AG04450 (cell line): ENCODE measurements around the gene TRIM28. TPM values are rescaled to one million over a fixed set of nuclear protein-coding genes. Genes with fewer than 3 reads are reported as not detected.

Experiments
- CTCF ChIA-PET: fragments of 300-600, 350-600 bp; formaldehyde crosslinking; extraction: SDS; loops from one replicate; lab custom pipeline; 2022; ENCODE audit warnings: antibody characterized with exemption, inconsistent platforms; lab: Charles Lee
- POLR2A ChIA-PET: fragments of 350-600 bp; formaldehyde crosslinking; extraction: SDS; loops from one replicate; lab custom pipeline; 2021; ENCODE audit warnings: antibody characterized with exemption, inconsistent platforms; lab: Yijun Ruan, JAX
- DNase-seq: peaks from one replicate; pipeline ENCODE4 v3.0.0-alpha.2; 2011; ENCODE audit warnings: low read depth, low spot score
- H3K27ac ChIP-seq: one replicate; pipeline ENCODE4 v1.5.1; 2012; ENCODE audit warnings: low read depth, low read length, control low read depth
- H3K27me3 ChIP-seq: one replicate; pipeline ENCODE4 v1.6.0; 2012; ENCODE audit warnings: low read length; ENCODE audit not compliant: control insufficient read depth, insufficient read depth
- H3K4me3 ChIP-seq: 2 replicates; pipeline ENCODE4 v1.5.1; 2011; ENCODE audit warnings: mild to moderate bottlenecking, low read depth, low read length, control low read depth
- H3K9me3 ChIP-seq: 2 replicates; pipeline ENCODE4 v1.5.1; 2012; ENCODE audit warnings: low read length; ENCODE audit not compliant: control insufficient read depth, insufficient read depth
- polyA plus RNA-seq: library from polyadenylated mRNA; depleted of rRNA; stranded (reverse); fragments of >200 nt; gene quantifications from 2 replicates; pipeline ENCODE4 v1.2.3, GENCODE V29; 2011
- TF ChIP-seq, protein P1 (sequence below): IDR thresholded peaks from 2 replicates; pipeline ENCODE4 v1.5.1; 2011; ENCODE audit warnings: low read depth, low read length, control low read depth, inconsistent platforms

TRIM28 gene
- polyA plus RNA-seq, 1 experiment, result 313 TPM

DNA sequence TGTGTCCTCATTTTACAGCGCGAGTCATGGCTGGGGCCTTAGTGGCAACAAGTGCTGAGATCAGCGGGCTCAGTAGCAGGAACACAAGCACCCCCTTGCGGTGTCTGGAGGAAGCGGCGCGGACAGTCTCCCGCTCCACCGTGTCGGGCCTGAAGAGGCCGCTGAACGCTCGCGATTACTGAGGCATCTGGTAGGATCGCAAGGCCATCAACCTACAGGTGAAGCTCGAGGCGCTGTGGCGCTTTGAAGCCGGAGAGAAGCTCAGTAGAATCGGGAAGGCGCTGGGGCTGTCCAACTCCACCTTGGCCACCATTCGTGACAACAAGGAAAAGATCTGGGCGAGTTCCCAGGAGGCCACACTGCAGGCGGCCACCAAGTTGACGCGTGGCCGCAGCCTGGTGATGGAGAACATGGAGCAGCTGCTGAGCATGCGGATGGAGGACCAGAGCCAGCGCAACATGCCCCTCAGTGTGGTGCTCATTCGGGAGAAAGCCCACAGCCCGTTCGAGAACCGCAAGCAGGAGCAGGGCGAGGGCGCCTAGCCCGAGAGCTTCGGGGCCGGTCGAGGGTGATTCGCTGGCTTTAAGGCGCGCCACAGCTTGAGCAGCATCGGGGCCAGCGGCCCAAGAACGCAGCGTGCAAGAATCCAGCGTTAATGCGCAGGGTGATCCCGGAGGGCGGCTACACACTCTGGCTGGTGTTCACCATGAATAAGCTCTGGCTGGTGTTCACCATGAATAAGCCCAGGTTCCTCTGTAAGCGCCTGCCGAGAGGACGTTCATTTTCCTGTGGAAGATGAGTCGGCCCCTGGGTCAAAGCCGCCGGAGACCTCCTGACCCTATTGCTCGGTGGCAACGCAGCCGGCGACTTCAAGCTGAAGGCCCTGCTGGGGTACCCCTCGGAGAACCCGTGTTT is 37.6 kb downstream of the TRIM28 start:
- TF ChIP-seq, protein P1, sequence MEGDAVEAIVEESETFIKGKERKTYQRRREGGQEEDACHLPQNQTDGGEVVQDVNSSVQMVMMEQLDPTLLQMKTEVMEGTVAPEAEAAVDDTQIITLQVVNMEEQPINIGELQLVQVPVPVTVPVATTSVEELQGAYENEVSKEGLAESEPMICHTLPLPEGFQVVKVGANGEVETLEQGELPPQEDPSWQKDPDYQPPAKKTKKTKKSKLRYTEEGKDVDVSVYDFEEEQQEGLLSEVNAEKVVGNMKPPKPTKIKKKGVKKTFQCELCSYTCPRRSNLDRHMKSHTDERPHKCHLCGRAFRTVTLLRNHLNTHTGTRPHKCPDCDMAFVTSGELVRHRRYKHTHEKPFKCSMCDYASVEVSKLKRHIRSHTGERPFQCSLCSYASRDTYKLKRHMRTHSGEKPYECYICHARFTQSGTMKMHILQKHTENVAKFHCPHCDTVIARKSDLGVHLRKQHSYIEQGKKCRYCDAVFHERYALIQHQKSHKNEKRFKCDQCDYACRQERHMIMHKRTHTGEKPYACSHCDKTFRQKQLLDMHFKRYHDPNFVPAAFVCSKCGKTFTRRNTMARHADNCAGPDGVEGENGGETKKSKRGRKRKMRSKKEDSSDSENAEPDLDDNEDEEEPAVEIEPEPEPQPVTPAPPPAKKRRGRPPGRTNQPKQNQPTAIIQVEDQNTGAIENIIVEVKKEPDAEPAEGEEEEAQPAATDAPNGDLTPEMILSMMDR, result peak; percentile 98
- Histone ChIP-seq H3K4me3 (no peak overlapping the region), H3K27me3 (no peaks in the 10 kb centered on the region), H3K9me3 (no peaks in the 10 kb centered on the region; the same call in 1 of the 2 replicates), H3K27ac (peak overlapping the region; percentile 59)
- ChIA-PET CTCF (interaction anchor here (0.5 to 2.5 kb wide), 8 partner anchors 22 to 1156 kb away, joined by 3 to 22 read pairs (median 4); partner anchors contain the start of genes CHMP2A, TRIM28 and ZBTB45), POLR2A (interaction anchor here (0.8 kb wide), 1 partner anchor 28 kb away, joined by 3 read pairs; no protein-coding TSS in a partner anchor)
- DNase-seq, result peak; percentile 74

DNA sequence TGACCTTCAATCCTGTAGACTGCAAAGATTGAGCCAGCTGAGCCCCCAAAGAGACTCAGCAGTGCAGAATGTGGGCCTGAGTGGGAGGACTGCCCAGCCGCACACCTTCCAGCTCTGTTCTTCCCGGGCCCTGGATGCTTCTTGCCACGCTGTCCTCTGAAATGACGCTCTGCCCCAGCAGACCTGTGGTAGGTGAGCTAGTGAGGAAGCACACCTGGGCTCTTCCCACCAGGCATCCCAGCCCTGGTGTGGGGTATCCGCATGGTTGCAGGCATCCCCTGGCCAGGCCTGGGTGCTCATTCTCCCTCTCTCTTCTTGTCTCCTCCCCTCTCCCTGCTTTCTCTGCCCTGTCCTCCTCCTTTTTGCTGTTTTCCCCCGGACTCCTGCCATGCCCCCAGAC is 39.1 kb downstream of the TRIM28 start:
- no peaks in the 10 kb centered on the region for H3K27me3 ChIP-seq
- POLR2A ChIA-PET, result no interaction called here
- DNase-seq, result no peak
- H3K4me3 ChIP-seq, result no peak overlapping the region
- CTCF ChIA-PET, result no interaction called here
- H3K27ac ChIP-seq, result no peak overlapping the region
- H3K9me3 ChIP-seq, result no peaks in the 10 kb centered on the region; the same call in 1 of the 2 replicates
- TF ChIP-seq, protein P1, result no peak

DNA sequence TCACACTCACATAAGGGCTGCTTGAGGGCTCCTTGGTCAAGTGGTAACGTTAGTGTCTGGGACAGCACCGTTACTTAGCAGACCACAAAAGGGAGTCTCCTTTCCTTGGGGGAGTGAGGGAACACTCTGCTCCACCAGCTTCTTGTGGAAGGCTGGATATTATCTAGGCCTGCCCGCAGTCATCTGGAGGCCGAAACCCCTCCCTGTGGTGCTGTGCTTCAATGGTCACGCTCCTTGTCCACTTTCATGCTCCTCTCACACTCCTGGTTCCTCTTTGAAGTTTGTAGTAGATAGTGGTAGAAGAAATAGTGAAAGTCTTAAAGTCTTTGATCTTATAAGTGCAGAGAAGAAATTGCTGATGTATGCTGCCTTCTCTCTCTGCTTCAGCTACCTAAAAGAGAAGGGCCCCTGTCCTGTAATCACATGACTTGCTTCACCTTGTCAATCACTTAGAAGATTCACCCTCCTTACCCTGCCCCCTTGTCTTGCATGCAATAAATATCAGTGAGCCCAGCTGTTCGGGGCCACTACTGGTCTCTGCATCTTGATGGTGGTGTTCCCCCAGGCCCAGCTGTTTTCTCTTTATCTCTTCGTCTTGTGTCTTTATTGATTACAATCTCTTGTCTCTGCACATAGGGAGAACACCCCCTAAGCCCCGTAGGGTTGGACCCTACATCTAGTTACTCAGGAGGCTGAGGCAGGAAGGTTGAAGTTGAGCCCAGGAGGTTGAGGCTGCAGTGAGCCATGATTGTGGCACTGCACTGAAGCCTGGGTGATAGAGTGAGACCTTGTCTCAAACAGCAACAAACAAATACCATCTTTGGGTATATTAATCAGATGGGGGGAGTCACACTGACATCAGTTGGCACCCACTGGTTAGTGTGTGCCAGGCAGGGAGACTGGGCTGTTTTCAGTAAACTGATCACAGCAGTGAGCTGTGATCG is 40.9 kb downstream of the TRIM28 start:
- POLR2A ChIA-PET, result no interaction called here
- TF ChIP-seq, protein P1, result no peak
- no peaks in the 10 kb centered on the region; the same call in 1 of the 2 replicates for H3K9me3 ChIP-seq
- H3K27me3 ChIP-seq, result no peaks in the 10 kb centered on the region
- no peak overlapping the region for H3K27ac ChIP-seq
- CTCF ChIA-PET, result interaction anchor here (0.6 kb wide), 1 partner anchor 47 kb away, joined by 5 read pairs; no protein-coding TSS in a partner anchor
- no peak for DNase-seq
- no peak overlapping the region for H3K4me3 ChIP-seq

DNA sequence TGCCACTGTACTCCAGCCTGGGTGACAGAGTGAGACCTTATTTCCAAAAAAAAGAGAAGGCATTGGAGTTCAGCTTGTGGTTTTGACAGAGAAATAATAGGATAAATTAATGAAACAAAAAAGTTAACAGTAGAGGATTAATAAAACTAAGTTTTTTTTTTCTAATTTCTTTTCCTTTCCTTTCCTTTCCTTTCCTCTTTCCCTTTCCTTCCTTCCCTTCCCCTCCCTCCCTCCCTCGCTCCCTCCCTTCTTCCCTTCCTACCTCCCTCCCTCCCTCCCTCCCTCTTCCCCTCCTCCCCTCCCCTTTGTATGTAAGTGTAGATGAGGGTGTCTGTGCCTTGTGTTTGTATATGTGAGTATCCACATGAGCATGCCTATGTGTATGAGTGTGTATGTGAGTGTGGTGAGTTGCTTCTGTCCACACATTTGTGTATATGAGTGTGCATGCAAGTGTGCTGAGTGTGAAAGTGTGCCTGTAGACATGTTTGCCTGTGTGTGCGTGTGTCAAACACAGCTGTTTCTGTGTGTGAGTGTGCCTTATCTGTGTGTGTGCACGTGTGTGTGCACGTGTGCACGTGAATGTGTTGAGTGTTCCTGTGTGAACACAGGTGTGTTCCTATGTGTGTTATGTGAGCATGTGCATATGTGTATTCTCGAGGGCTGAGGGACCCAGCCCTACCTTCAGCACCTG is 41.7 kb downstream of the TRIM28 start:
- ChIA-PET CTCF (interaction anchor here (0.6 kb wide), 1 partner anchor 48 kb away, joined by 5 read pairs; no protein-coding TSS in a partner anchor), POLR2A (no interaction called here)
- Histone ChIP-seq H3K27ac (no peak overlapping the region), H3K27me3 (no peaks in the 10 kb centered on the region), H3K9me3 (no peaks in the 10 kb centered on the region; the same call in 1 of the 2 replicates), H3K4me3 (no peak overlapping the region)
- no peak for DNase-seq
- TF ChIP-seq, protein P1, result no peak
